SJSA1 (cell line): ENCODE data around the gene LPXN. TPM values are rescaled to one million over a fixed set of nuclear protein-coding genes. Genes with fewer than 3 reads are reported as not detected.

Source experiments
- DNase-seq, 2 experiments: peaks; one replicate each; pipeline ENCODE4 v3.0.0-alpha.2; 2015 to 2020; ENCODE audit warnings: low spot score in 2 of 2, low read depth in 1 of 2
- H3K27ac ChIP-seq: fragments of 250-450 bp; sonication (Bioruptor Pico); 2 replicates; pipeline ENCODE4 v1.5.1; 2020; ENCODE audit warnings: mild to moderate bottlenecking, moderate library complexity
- H3K27me3 ChIP-seq: fragments of 250-450 bp; sonication (Bioruptor Pico); replicated peaks from 2 replicates; pipeline ENCODE4 v1.5.1; 2020; ENCODE audit warnings: mild to moderate bottlenecking, moderate library complexity
- H3K36me3 ChIP-seq: fragments of 250-450 bp; sonication (Bioruptor Pico); 2 replicates; pipeline ENCODE4 v1.5.1; 2020; ENCODE audit warnings: mild to moderate bottlenecking
- H3K4me1 ChIP-seq: fragments of 250-450 bp; sonication (Bioruptor Pico); replicated peaks from 2 replicates; pipeline ENCODE4 v1.6.1; 2021; ENCODE audit warnings: mild to moderate bottlenecking
- H3K4me3 ChIP-seq: fragments of 250-450 bp; sonication (Bioruptor Pico); 2 replicates; pipeline ENCODE4 v1.5.1; 2020; ENCODE audit warnings: mild to moderate bottlenecking
- H3K9me3 ChIP-seq: fragments of 250-450 bp; sonication (Bioruptor Pico); replicated peaks from 2 replicates; pipeline ENCODE4 v1.5.1; 2020; ENCODE audit warnings: mild to moderate bottlenecking
- total RNA-seq: library from RNA; depleted of rRNA; stranded (reverse); fragments of >200 nt; shearing (Covaris generic); gene quantifications from 2 replicates; pipeline ENCODE4 v1.2.3, GENCODE V29; 2014

The LPXN gene
- total RNA-seq, 1 experiment from 2014 or later: 4.0 TPM

DNA sequence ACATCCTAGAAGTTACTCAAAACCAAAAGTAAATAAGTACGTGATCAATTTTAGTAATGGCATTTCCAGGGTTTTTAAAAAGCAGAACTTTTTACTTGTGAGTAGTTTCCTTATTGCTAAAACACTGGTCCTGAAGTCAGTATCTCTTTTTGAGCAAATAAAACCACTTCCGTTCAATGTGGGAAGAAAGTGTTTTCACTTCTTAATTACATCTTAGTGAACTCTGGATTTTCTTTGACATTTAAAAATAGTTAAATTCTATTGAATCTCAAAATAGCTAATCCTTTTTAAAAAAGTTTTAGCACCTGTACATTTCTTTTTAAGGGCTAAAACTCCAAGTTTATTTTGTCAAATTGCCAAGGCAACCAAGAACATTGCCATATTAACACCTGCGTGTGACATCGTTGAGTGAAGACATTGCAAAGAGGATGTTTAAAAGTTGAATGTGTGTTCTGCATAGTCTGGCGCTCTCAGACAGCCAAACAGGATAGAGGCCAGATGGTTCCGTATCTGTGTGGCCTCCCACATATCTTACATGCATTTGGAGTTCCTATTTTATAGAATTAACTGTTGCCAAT is 50.5 kb downstream of the LPXN start:
- Histone ChIP-seq H3K27me3 (no peaks in the 10 kb centered on the region), H3K27ac (no peak overlapping the region), H3K36me3 (0 out of 2 replicates have a peak, but pooled peaks cover 5% of the 10 kb centered on the region), H3K4me1 (no peaks in the 10 kb centered on the region), H3K9me3 (no peaks in the 10 kb centered on the region), H3K4me3 (no peak overlapping the region)
- no peak for DNase-seq

- H3K4me3 ChIP-seq: no peak overlapping the region
- H3K36me3 ChIP-seq: 0 out of 2 replicates have a peak, but pooled peaks cover 5% of the 10 kb centered on the region
These were observed 51.2 kb downstream of the LPXN start for GRCh38 chr11:58524232-58525036.

DNA sequence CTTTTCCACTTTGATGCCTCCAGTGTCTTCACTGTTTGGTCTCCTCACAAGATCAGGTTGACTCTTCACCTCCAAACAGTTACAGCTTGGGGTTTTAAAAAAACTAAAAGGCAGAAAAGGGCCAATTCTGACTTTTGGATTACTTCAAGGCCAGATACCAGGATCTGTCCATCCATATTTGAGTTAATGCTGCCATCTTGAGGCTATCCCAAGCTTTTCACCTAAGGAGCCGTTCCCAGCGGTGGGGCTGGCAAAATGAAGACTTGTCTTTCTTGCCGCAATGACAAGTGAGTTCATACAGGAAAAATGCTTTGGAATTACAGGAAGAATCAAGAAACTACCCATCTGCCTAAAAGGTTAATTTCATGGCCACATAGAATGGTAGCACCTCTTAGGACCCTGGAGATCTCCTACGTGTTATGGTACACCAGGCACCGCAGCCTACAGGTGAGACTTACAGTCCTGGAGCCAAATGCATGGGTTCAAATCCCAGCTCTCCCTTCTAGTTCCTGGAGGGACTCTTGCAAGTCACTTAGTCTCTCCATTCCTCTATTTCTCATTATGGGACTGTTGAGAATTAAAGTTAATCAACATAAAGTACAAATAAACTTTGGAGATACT is 61.8 kb downstream of the LPXN start:
- H3K27me3 ChIP-seq: peaks cover 6% of the 10 kb centered on the region; the same call in 1 of the 2 replicates
- no peak overlapping the region for H3K27ac ChIP-seq
- H3K4me1 ChIP-seq: no peaks in the 10 kb centered on the region
- H3K4me3 ChIP-seq: no peak overlapping the region
- no peaks in the 10 kb centered on the region for H3K9me3 ChIP-seq
- H3K36me3 ChIP-seq: no peaks in the 10 kb centered on the region
- DNase-seq: peak; percentile 45 to 49

More at GRCh38 chr11:58524232-58525036, 51.2 kb downstream of the LPXN start:
- no peak overlapping the region for H3K27ac ChIP-seq
- peak; percentile 51 to 53 for DNase-seq
- H3K9me3 ChIP-seq: no peaks in the 10 kb centered on the region
- H3K27me3 ChIP-seq: 0 out of 2 replicates have a peak, but pooled peaks cover 3% of the 10 kb centered on the region
- no peaks in the 10 kb centered on the region for H3K4me1 ChIP-seq

DNA sequence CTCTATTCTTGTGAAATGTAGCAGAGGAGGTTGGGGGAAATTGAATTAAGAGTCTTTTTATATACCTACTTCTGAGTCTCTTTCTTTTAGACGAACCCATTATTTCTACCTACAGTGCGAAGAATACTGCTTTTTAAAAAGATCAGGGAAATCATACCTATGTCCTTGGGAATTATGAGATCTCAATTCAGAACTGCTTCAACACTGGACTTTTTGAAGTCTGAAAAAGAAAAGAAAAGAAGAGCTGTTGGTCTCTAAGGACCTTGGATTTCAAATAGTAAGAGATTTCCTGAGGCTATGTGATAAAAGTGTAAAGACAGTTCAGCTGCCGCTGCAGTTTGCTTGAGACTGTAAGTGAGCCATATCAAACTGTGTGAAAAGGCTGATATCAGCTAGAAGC is 64.0 kb downstream of the LPXN start:
- Histone ChIP-seq H3K27me3 (peaks cover 4% of the 10 kb centered on the region; the same call in 1 of the 2 replicates), H3K36me3 (no peaks in the 10 kb centered on the region), H3K9me3 (no peaks in the 10 kb centered on the region), H3K4me3 (no peak overlapping the region), H3K4me1 (no peaks in the 10 kb centered on the region), H3K27ac (no peak overlapping the region)
- DNase-seq: no peak

DNA sequence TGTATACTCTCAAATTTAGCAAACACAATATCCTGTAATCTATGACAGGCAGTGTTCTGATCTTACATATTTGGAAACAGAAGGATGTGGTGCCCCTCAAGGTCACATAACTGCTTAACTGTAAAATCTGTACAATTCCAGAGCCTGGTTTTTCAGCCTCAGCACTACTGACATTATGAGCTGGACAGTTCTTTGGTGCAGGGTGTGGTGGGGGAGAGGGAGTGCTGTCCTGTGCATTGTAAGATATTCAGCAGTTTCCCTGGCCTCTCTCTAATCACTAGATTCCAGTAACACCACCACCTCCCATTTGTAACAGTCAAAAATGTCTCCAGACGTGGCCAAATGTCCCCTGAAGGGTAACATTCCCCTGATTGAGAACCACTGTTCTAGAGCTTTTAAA is 65.9 kb downstream of the LPXN start:
- no peaks in the 10 kb centered on the region for H3K36me3 ChIP-seq
- H3K9me3 ChIP-seq: no peaks in the 10 kb centered on the region
- H3K27me3 ChIP-seq: no peaks in the 10 kb centered on the region; the same call in 1 of the 2 replicates
- H3K4me3 ChIP-seq: no peak overlapping the region
- no peaks in the 10 kb centered on the region for H3K4me1 ChIP-seq
- DNase-seq: no peak
- no peak overlapping the region for H3K27ac ChIP-seq

- Histone ChIP-seq H3K27ac (no peak overlapping the region), H3K4me1 (no peaks in the 10 kb centered on the region), H3K9me3 (no peaks in the 10 kb centered on the region), H3K4me3 (no peak overlapping the region), H3K36me3 (no peaks in the 10 kb centered on the region), H3K27me3 (no peaks in the 10 kb centered on the region; the same call in 1 of the 2 replicates)
- no peak for DNase-seq
These were observed 66.8 kb downstream of the LPXN start for GRCh38 chr11:58508814-58509213.

DNA sequence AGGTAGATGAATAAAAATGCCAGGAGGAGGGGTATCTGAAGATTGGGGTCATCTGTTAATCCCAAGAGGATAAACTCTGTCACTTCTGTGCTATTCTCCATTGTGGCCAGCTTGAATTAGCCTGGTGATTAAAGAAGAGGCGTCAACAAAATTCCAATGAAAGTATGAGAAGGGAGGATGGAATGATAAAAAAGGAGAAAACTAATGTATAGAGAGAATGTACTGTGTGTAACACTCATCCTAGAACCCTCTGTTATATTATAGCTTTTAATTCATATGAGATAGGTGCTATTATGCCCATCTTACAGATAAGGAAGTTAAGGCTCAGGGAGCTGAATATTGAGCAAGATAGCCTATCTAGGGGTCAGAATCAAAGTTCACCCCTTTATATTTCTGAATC is 67.7 kb downstream of the LPXN start, which contains the start of gene OR5B21:
OR5B21 (minus strand) TSS at position 101 of the 400 bp plus-strand sequence; CDS start at position 101, 0 bp downstream.
- no peak within 1 kb of the TSS for H3K27ac ChIP-seq
- no peaks in the 10 kb centered on the region for H3K36me3 ChIP-seq
- no peak for DNase-seq
- no peak within 1 kb of the TSS for H3K4me3 ChIP-seq
- H3K27me3 ChIP-seq: peaks cover under 1% of the 10 kb centered on the region; the same call in 1 of the 2 replicates
- H3K9me3 ChIP-seq: no peaks in the 10 kb centered on the region
- H3K4me1 ChIP-seq: no peaks in the 10 kb centered on the region

- H3K27me3 ChIP-seq: 0 out of 2 replicates have a peak, but pooled peaks cover 2% of the 10 kb centered on the region
- no peak for DNase-seq
- H3K27ac ChIP-seq: no peak overlapping the region
- H3K4me1 ChIP-seq: no peaks in the 10 kb centered on the region
- H3K9me3 ChIP-seq: no peaks in the 10 kb centered on the region
- H3K4me3 ChIP-seq: no peak overlapping the region
- H3K36me3 ChIP-seq: no peaks in the 10 kb centered on the region
These were observed 68.3 kb downstream of the LPXN start for GRCh38 chr11:58507355-58507754.

- H3K4me1 ChIP-seq: no peaks in the 10 kb centered on the region
- no peak overlapping the region for H3K4me3 ChIP-seq
- H3K36me3 ChIP-seq: no peaks in the 10 kb centered on the region
- H3K9me3 ChIP-seq: no peaks in the 10 kb centered on the region
- no peak overlapping the region for H3K27ac ChIP-seq
- H3K27me3 ChIP-seq: 0 out of 2 replicates have a peak, but pooled peaks cover 2% of the 10 kb centered on the region
- DNase-seq: no peak
These were observed 68.7 kb downstream of the LPXN start for GRCh38 chr11:58506935-58507334.

GRCh38 chr11:58505849-58506248 is 69.8 kb downstream of the LPXN start:
- Histone ChIP-seq H3K4me3 (no peak overlapping the region), H3K9me3 (no peaks in the 10 kb centered on the region), H3K27me3 (0 out of 2 replicates have a peak, but pooled peaks cover 2% of the 10 kb centered on the region), H3K27ac (no peak overlapping the region), H3K36me3 (no peaks in the 10 kb centered on the region), H3K4me1 (no peaks in the 10 kb centered on the region)
- no peak for DNase-seq

DNA sequence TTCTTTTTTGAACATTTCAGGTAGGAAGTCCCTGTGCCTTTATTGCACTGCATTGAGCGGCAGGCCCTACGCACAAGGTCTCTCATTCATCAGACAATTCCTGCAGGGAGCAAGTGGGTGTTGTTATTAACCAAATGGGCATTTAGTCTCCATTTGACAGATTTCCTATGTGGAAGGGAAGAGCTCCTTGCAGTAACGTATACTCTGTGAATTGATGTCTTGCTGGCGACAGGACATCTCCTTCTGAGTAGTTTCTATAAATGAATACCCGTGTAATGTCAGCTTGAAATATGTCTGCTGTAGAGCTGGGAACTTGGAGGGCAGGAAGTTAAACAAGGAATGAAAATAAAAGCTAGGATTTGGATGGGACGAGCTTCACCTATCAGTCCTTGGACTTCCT is 71.4 kb downstream of the LPXN start:
- Histone ChIP-seq H3K4me3 (no peak overlapping the region), H3K9me3 (no peaks in the 10 kb centered on the region), H3K36me3 (no peaks in the 10 kb centered on the region), H3K27me3 (0 out of 2 replicates have a peak, but pooled peaks cover 2% of the 10 kb centered on the region), H3K27ac (no peak overlapping the region), H3K4me1 (no peaks in the 10 kb centered on the region)
- no peak for DNase-seq

DNA sequence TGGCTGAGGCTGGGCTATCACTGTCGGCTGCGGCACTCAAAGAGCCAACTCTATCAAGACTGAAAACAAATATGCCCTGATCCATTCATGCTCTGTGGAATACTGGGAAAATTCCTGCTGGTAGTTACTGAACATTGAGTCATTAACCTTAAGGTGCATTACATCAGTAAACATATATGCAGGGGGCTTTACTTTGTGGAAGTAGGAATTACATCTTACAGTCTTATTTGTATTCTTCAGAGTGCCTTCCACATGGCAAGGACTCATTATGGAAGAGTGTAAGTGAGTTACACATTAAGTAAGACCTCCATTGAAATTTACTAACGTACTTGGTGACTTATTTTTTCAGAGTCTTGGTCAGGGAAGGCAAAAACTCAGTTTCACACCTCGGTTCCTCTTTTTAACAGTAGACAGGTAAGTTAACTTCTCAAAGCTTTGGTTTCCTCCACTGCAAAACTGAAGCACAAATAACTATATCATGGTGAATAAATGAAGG is 72.2 kb downstream of the LPXN start:
- no peak overlapping the region for H3K4me3 ChIP-seq
- no peaks in the 10 kb centered on the region for H3K4me1 ChIP-seq
- H3K9me3 ChIP-seq: no peaks in the 10 kb centered on the region
- 0 out of 2 replicates have a peak, but pooled peaks cover 2% of the 10 kb centered on the region for H3K27me3 ChIP-seq
- no peak overlapping the region for H3K27ac ChIP-seq
- H3K36me3 ChIP-seq: no peaks in the 10 kb centered on the region
- DNase-seq: no peak

GRCh38 chr11:58502004-58502403 is 73.7 kb downstream of the LPXN start:
- H3K27me3 ChIP-seq: 0 out of 2 replicates have a peak, but pooled peaks cover 2% of the 10 kb centered on the region
- no peaks in the 10 kb centered on the region for H3K4me1 ChIP-seq
- H3K27ac ChIP-seq: no peak overlapping the region
- H3K9me3 ChIP-seq: no peaks in the 10 kb centered on the region
- no peak overlapping the region for H3K4me3 ChIP-seq
- H3K36me3 ChIP-seq: no peaks in the 10 kb centered on the region
- DNase-seq: no peak
